ENCODE data around the gene SETDB2. TPM values are rescaled to one million over a fixed set of nuclear protein-coding genes. Genes with fewer than 3 reads are reported as not detected.

SETDB2 gene
- total and polyA plus RNA-seq, 2 of the 13 experiments (the other 11 are each of a cell fraction or from before 2014, with no cell fraction given) = 8.1 to 8.7 TPM

DNA sequence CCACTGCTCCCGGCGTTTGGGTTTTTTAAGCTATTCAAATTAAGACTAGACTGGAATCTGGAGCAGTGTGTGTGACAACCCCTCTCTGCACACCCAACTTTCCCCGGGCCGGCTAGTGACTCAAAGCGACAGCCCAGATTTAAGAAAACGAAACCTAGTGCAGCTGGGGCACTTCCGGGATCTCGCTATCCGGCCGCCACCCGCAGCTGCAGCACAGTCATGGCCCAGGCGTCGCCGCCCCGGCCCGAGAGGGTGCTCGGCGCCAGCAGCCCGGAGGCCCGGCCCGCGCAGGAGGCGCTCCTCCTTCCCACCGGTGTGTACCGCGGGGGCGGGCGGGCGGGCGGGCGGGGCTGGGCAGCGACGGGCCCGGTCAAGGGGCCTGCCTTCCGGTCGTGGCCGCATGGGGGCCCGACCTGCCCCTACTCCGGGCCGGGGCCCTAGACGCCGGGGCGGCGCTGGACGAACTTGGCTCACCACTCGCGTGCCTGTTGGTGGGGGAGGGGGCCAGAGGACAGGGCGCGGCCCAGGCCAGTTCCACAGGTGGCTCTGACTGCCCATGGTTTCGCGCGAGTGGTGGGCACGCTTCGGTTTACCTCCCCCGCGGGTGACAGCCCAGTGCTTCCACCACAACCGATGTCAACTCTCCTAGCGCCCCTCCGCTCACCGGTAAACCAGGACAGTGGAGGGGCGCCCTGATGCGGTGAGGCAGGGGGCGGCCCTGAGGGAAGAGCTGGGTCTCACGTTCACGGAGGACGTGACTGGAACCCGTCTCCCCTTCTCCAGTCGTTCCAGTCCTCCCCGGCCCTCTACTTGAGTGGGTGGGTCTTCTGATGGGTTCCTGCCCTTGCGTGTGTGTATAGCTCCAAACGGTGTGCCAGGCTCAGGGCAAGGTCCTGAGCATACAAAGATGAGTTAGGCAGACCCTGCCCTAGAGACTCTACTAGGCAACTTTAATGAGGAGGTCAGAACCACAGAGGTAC, 52.0 kb downstream of the SETDB2 start, which contains the start of gene PHF11 (continued):
- TF ChIP-seq SOX6 (IDR thresholded peaks at IDR 0.05) (no peak), SOX6 (CRISPR knock-in tag; IDR thresholded peaks at IDR 0.05) (peak; percentile 49; the same call in 1 of the 2 replicates), ZNF674 (CRISPR knock-in tag; IDR thresholded peaks at IDR 0.05; ENCODE audit: low read depth) (no peak), ELF4 (CRISPR knock-in tag; IDR thresholded peaks at IDR 0.05; ENCODE audit: borderline replicate concordance) (peak; percentile 70; the same call in 1 of the 2 replicates), ZNF891 (CRISPR knock-in tag; IDR thresholded peaks at IDR 0.05) (no peak), ZNF441 (CRISPR knock-in tag; IDR thresholded peaks at IDR 0.05; ENCODE audit: borderline replicate concordance) (no peak), ZNF317 (CRISPR knock-in tag; IDR thresholded peaks at IDR 0.05) (no peak), TBX2 (CRISPR knock-in tag; IDR thresholded peaks at IDR 0.05; ENCODE audit: borderline replicate concordance) (peak; percentile 71), ELF3 (CRISPR knock-in tag; IDR thresholded peaks at IDR 0.05) (peak; percentile 48; the same call in 1 of the 2 replicates), YY1 (IDR thresholded peaks at IDR 0.05; ENCODE audit: insufficient read depth, insufficient replicate concordance, low read depth, low read length) (peak; percentile 21), PLRG1 (conservative IDR thresholded peaks at IDR 0.05) (no peak), PHF20 (CRISPR knock-in tag; IDR thresholded peaks at IDR 0.05) (0 out of 2 replicates have a peak, but pooled peaks have one; percentile 15), ZNF34 (CRISPR knock-in tag; IDR thresholded peaks at IDR 0.05; ENCODE audit: borderline replicate concordance) (no peak)
- TF ChIP-seq, protein P1, sequence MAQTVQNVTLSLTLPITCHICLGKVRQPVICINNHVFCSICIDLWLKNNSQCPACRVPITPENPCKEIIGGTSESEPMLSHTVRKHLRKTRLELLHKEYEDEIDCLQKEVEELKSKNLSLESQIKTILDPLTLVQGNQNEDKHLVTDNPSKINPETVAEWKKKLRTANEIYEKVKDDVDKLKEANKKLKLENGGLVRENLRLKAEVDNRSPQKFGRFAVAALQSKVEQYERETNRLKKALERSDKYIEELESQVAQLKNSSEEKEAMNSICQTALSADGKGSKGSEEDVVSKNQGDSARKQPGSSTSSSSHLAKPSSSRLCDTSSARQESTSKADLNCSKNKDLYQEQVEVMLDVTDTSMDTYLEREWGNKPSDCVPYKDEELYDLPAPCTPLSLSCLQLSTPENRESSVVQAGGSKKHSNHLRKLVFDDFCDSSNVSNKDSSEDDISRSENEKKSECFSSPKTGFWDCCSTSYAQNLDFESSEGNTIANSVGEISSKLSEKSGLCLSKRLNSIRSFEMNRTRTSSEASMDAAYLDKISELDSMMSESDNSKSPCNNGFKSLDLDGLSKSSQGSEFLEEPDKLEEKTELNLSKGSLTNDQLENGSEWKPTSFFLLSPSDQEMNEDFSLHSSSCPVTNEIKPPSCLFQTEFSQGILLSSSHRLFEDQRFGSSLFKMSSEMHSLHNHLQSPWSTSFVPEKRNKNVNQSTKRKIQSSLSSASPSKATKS (CRISPR knock-in tag; IDR thresholded peaks at IDR 0.05) = no peak
- TF ChIP-seq, protein P2, sequence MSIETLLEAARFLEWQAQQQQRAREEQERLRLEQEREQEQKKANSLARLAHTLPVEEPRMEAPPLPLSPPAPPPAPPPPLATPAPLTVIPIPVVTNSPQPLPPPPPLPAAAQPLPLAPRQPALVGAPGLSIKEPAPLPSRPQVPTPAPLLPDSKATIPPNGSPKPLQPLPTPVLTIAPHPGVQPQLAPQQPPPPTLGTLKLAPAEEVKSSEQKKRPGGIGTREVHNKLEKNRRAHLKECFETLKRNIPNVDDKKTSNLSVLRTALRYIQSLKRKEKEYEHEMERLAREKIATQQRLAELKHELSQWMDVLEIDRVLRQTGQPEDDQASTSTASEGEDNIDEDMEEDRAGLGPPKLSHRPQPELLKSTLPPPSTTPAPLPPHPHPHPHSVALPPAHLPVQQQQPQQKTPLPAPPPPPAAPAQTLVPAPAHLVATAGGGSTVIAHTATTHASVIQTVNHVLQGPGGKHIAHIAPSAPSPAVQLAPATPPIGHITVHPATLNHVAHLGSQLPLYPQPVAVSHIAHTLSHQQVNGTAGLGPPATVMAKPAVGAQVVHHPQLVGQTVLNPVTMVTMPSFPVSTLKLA (IDR thresholded peaks at IDR 0.05) = no peak
- TF ChIP-seq, protein P3, sequence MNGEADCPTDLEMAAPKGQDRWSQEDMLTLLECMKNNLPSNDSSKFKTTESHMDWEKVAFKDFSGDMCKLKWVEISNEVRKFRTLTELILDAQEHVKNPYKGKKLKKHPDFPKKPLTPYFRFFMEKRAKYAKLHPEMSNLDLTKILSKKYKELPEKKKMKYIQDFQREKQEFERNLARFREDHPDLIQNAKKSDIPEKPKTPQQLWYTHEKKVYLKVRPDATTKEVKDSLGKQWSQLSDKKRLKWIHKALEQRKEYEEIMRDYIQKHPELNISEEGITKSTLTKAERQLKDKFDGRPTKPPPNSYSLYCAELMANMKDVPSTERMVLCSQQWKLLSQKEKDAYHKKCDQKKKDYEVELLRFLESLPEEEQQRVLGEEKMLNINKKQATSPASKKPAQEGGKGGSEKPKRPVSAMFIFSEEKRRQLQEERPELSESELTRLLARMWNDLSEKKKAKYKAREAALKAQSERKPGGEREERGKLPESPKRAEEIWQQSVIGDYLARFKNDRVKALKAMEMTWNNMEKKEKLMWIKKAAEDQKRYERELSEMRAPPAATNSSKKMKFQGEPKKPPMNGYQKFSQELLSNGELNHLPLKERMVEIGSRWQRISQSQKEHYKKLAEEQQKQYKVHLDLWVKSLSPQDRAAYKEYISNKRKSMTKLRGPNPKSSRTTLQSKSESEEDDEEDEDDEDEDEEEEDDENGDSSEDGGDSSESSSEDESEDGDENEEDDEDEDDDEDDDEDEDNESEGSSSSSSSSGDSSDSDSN (CRISPR knock-in tag; IDR thresholded peaks at IDR 0.05) = peak; percentile 88
- TF ChIP-seq, protein P4, sequence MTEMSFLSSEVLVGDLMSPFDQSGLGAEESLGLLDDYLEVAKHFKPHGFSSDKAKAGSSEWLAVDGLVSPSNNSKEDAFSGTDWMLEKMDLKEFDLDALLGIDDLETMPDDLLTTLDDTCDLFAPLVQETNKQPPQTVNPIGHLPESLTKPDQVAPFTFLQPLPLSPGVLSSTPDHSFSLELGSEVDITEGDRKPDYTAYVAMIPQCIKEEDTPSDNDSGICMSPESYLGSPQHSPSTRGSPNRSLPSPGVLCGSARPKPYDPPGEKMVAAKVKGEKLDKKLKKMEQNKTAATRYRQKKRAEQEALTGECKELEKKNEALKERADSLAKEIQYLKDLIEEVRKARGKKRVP (CRISPR knock-in tag; IDR thresholded peaks at IDR 0.05) = no peak
- TF ChIP-seq, protein P5, sequence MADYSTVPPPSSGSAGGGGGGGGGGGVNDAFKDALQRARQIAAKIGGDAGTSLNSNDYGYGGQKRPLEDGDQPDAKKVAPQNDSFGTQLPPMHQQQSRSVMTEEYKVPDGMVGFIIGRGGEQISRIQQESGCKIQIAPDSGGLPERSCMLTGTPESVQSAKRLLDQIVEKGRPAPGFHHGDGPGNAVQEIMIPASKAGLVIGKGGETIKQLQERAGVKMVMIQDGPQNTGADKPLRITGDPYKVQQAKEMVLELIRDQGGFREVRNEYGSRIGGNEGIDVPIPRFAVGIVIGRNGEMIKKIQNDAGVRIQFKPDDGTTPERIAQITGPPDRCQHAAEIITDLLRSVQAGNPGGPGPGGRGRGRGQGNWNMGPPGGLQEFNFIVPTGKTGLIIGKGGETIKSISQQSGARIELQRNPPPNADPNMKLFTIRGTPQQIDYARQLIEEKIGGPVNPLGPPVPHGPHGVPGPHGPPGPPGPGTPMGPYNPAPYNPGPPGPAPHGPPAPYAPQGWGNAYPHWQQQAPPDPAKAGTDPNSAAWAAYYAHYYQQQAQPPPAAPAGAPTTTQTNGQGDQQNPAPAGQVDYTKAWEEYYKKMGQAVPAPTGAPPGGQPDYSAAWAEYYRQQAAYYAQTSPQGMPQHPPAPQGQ (CRISPR knock-in tag; IDR thresholded peaks at IDR 0.05; ENCODE audit: borderline replicate concordance) = no peak
